Measurements from ENCODE around the gene SLC38A3. TPM values are rescaled to one million over a fixed set of nuclear protein-coding genes. Genes with fewer than 3 reads are reported as not detected.

SLC38A3 gene
- total and polyA plus RNA-seq, 2 of the 8 experiments (the other 6 are each of a cell fraction or from before 2014, with no cell fraction given): 1.2 to 3.7 TPM

GRCh38 chr3:50268276-50268675 lies 63.2 kb downstream of the SLC38A3 start:
- Histone ChIP-seq H2AFZ (ENCODE audit: low read length) (no peak overlapping the region), H3K36me3 (ENCODE audit: control insufficient read depth in 2 of 4, insufficient read depth in 4 of 4, low read length in 3 of 4) (no peaks in the 10 kb centered on the region), H4K8ac (ENCODE audit: extremely low read depth, insufficient read depth, low read length) (no peak overlapping the region), H3K79me2 (ENCODE audit: control insufficient read depth in 1 of 2, insufficient read depth in 2 of 2, low read length in 2 of 2) (no peaks in the 10 kb centered on the region), H4K20me1 (replicated peaks in 1 of 2; ENCODE audit: control insufficient read depth in 1 of 2, insufficient read depth in 2 of 2, low read length in 2 of 2) (peaks cover 0 to 1% of the 10 kb centered on the region in 2 experiments), H3K18ac (ENCODE audit: extremely low read depth, low read length) (no peak overlapping the region), H3K23me2 (ENCODE audit: low read depth, low read length) (peaks cover 4% of the 10 kb centered on the region; the same call in 1 of the 2 replicates), H3K9ac (replicated peaks in 1 of 4; ENCODE audit: extremely low read depth in 1 of 4, low read depth in 3 of 4, low read length in 3 of 4) (no peak overlapping the region), H2BK20ac (ENCODE audit: low read length) (no peak overlapping the region), H2AK5ac (ENCODE audit: low read depth, low read length) (0 out of 2 replicates have a peak overlapping the region, but pooled peaks have one; percentile 11), H3K4me3 (ENCODE audit: extremely low read depth in 1 of 4, insufficient read depth in 2 of 4, low read depth in 3 of 4, low read length in 4 of 4) (no peak overlapping the region), H3K23ac (ENCODE audit: insufficient read length) (no peak overlapping the region), H3K9me3 (ENCODE audit: insufficient read depth in 2 of 2, low read depth in 1 of 2, low read length in 1 of 2) (no peaks in the 10 kb centered on the region), H3K4ac (replicated peaks; ENCODE audit: insufficient read length, low read depth, low read length) (no peak overlapping the region), H3K27me3 (replicated peaks in 1 of 4; ENCODE audit: control insufficient read depth in 3 of 4, extremely low read depth in 1 of 4, insufficient read depth in 3 of 4, low read length in 3 of 4) (peaks cover 1 to 8% (median 3%) of the 10 kb centered on the region in 4 experiments), H2BK5ac (ENCODE audit: low read depth, low read length) (no peak overlapping the region), H2BK12ac (ENCODE audit: low read depth, low read length) (peak overlapping the region; percentile 97; the same call in 1 of the 2 replicates), H3K14ac (ENCODE audit: insufficient read length) (no peak overlapping the region), H3K79me1 (ENCODE audit: low read depth, low read length) (no peaks in the 10 kb centered on the region), H3K4me1 (replicated peaks in 1 of 4; ENCODE audit: control insufficient read depth in 3 of 4, insufficient read depth in 4 of 4, low read length in 3 of 4) (peaks cover 0 to 51% (median 37%) of the 10 kb centered on the region in 4 experiments; a peak in 6 of 7 replicates), H3K4me2 (ENCODE audit: insufficient read depth in 1 of 2, low read depth in 2 of 2, low read length in 2 of 2) (peak overlapping the region in 1 of 2 experiments; percentile 28; a peak in 1 of 4 replicates), H4K5ac (ENCODE audit: insufficient read length, low read depth, low read length) (no peak overlapping the region), H2BK15ac (ENCODE audit: low read length) (peak overlapping the region; percentile 5; the same call in 1 of the 2 replicates), H4K91ac (replicated peaks; ENCODE audit: insufficient read length, low read length) (no peak overlapping the region), H2BK120ac (replicated peaks; ENCODE audit: low read depth, low read length) (no peak overlapping the region), H3K56ac (replicated peaks; ENCODE audit: insufficient read length, low read depth, low read length) (no peak overlapping the region), H3K27ac (ENCODE audit: low read depth, low read length) (no peak overlapping the region)
- WGBS, 2 experiments (ENCODE audit: extremely low coverage in 1 of 2, insufficient coverage in 1 of 2, insufficient read length in 1 of 2, insufficient replicate concordance in 2 of 2, low coverage in 1 of 2, low lambda C conversion rate in 2 of 2, missing lambda C conversion rate in 1 of 2): 89% methylated on average over 3 of the region's 3 CpGs; no CpG with 5 or more reads in 1 of the 2 experiments
- DNase-seq (ENCODE audit: low read depth in 1 of 2, low spot score in 2 of 2) (no peak), FAIRE-seq (no peak)
- POLR2A ChIA-PET (ENCODE audit: partially characterized antibody): interaction anchor here (0.6 to 2.1 kb wide), 8 partner anchors 9 to 299 kb away, joined by 3 to 11 read pairs (median 4); partner anchors contain the start of genes IFRD2 and LSMEM2
- CTCF ChIA-PET (ENCODE audit: partially characterized antibody): interaction anchor here (0.6 to 53.5 kb wide), 8 partner anchors 10 to 124 kb away, joined by 3 to 2149 read pairs (median 72); partner anchors contain the start of genes GNAI2, GNAT1, LSMEM2 and SLC38A3
- no peak for TF ChIP-seq KDM4A (IDR thresholded peaks at IDR 0.05; ENCODE audit: low read depth, low read length, severe bottlenecking)

Measured in H1 (cell line).